Chondrocyte (in vitro differentiated cells): ENCODE measurements around the gene TRMT1L. TPM values are rescaled to one million over a fixed set of nuclear protein-coding genes. Genes with fewer than 3 reads are reported as not detected.

Experiments used
- DNase-seq: peaks from one replicate; pipeline ENCODE4 v3.0.0; 2021; ENCODE audit warnings: mixed read lengths, low spot score
- H3K27ac Mint-ChIP-seq: one replicate; pipeline ENCODE4 v1.8.0; 2021; ENCODE audit warnings: mild to moderate bottlenecking, moderate library complexity, mixed read lengths; ENCODE audit not compliant: unreplicated experiment
- H3K27me3 Mint-ChIP-seq: 2 replicates; pipeline ENCODE4 v1.8.0; 2021; ENCODE audit warnings: low read depth, mixed read lengths
- H3K36me3 Mint-ChIP-seq: 2 replicates; pipeline ENCODE4 v1.8.0; 2021; ENCODE audit warnings: low read depth, mixed read lengths
- H3K4me1 Mint-ChIP-seq: 2 replicates; pipeline ENCODE4 v1.8.0; 2021; ENCODE audit warnings: low read depth, mild to moderate bottlenecking, mixed read lengths
- H3K4me3 Mint-ChIP-seq: one replicate; pipeline ENCODE4 v1.8.0; 2021; ENCODE audit warnings: mild to moderate bottlenecking, moderate library complexity, mixed read lengths; ENCODE audit not compliant: unreplicated experiment
- H3K9me3 Mint-ChIP-seq: 2 replicates; pipeline ENCODE4 v1.8.0; 2021; ENCODE audit warnings: low read depth, mixed read lengths
- CTCF ChIP-seq: fragments of 200-600 bp; sonication (generic); IDR thresholded peaks from 2 replicates; pipeline ENCODE4 v1.5.0; 2021; ENCODE audit warnings: antibody characterized with exemption, mild to moderate bottlenecking, moderate library complexity
- total RNA-seq: library from RNA; stranded (reverse); gene quantifications from 3 replicates; pipeline ENCODE4 v1.2.1, GENCODE V29; 2021

Gene TRMT1L
- total RNA-seq, 1 donor from 2014 or later = 10.9 TPM

- no peak for DNase-seq
- Mint-ChIP-seq H3K36me3 (peaks cover 21% of the 10 kb centered on the region), H3K4me1 (no peaks in the 10 kb centered on the region), H3K27me3 (no peaks in the 10 kb centered on the region), H3K4me3 (no peak overlapping the region), H3K9me3 (no peaks in the 10 kb centered on the region), H3K27ac (no peak overlapping the region)
- no peak for TF ChIP-seq CTCF
Measured at GRCh38 chr1:185166106-185166505, 9.4 kb upstream of the TRMT1L start.

GRCh38 chr1:185162491-185162890 is 5.7 kb upstream of the TRMT1L start:
- TF ChIP-seq CTCF = no peak
- no peak for DNase-seq
- Mint-ChIP-seq H3K27ac (no peak overlapping the region), H3K36me3 (peaks cover 20% of the 10 kb centered on the region), H3K9me3 (no peaks in the 10 kb centered on the region), H3K4me1 (peaks cover 13% of the 10 kb centered on the region), H3K27me3 (no peaks in the 10 kb centered on the region), H3K4me3 (no peak overlapping the region)

GRCh38 chr1:185159966-185160365 is 3.2 kb upstream of the TRMT1L start:
- no peaks in the 10 kb centered on the region for H3K27me3 Mint-ChIP-seq
- TF ChIP-seq CTCF = no peak
- peaks cover 15% of the 10 kb centered on the region for H3K36me3 Mint-ChIP-seq
- H3K27ac Mint-ChIP-seq = no peak overlapping the region
- H3K4me3 Mint-ChIP-seq = no peak overlapping the region
- no peaks in the 10 kb centered on the region for H3K9me3 Mint-ChIP-seq
- peaks cover 25% of the 10 kb centered on the region for H3K4me1 Mint-ChIP-seq
- no peak for DNase-seq

GRCh38 chr1:185158800-185159199 is 2.0 kb upstream of the TRMT1L start:
- no peak overlapping the region for H3K4me3 Mint-ChIP-seq
- H3K27ac Mint-ChIP-seq = no peak overlapping the region
- no peak for DNase-seq

GRCh38 chr1:185157599-185158412 is 1.1 kb upstream of the TRMT1L start:
- Mint-ChIP-seq H3K27me3 (no peaks in the 10 kb centered on the region), H3K4me3 (peak overlapping the region; percentile 78), H3K4me1 (peaks cover 25% of the 10 kb centered on the region), H3K27ac (peak overlapping the region; percentile 99), H3K9me3 (no peaks in the 10 kb centered on the region), H3K36me3 (peaks cover 8% of the 10 kb centered on the region)
- no peak for TF ChIP-seq CTCF
- DNase-seq = no peak

More at GRCh38 chr1:185158800-185159199, 2.0 kb upstream of the TRMT1L start:
- H3K27me3 Mint-ChIP-seq = no peaks in the 10 kb centered on the region
- no peak for TF ChIP-seq CTCF
- peaks cover 11% of the 10 kb centered on the region for H3K36me3 Mint-ChIP-seq
- no peaks in the 10 kb centered on the region for H3K9me3 Mint-ChIP-seq
- H3K4me1 Mint-ChIP-seq = peaks cover 25% of the 10 kb centered on the region
